NT2/D1 (cell line): ENCODE results near the gene CHRNA3.
"Not testable (repeated sequence)": the region's sequence is repeated elsewhere in the genome, so short reads cannot be mapped to it uniquely, and the experiment has no call there.

Experiments
- DNase-seq: peaks from one replicate; pipeline ENCODE4 v3.0.0-alpha.2; 2011; ENCODE audit warnings: low read depth, low spot score
- H3K27me3 ChIP-seq: 2 replicates; pipeline ENCODE4 v1.6.0; 2011; ENCODE audit warnings: mild to moderate bottlenecking; ENCODE audit not compliant: insufficient read length, insufficient read depth
- H3K36me3 ChIP-seq: 2 replicates; pipeline ENCODE4 v1.6.1; 2011; ENCODE audit warnings: mild to moderate bottlenecking, low read length, mixed read lengths; ENCODE audit not compliant: insufficient read depth, insufficient read length
- H3K4me1 ChIP-seq: 2 replicates; pipeline ENCODE4 v1.5.1; 2011; ENCODE audit not compliant: insufficient read depth, insufficient read length
- H3K4me3 ChIP-seq: 2 replicates; pipeline ENCODE4 v1.5.1; 2011; ENCODE audit warnings: low read depth; ENCODE audit not compliant: insufficient read length
- H3K9ac ChIP-seq: 2 replicates; pipeline ENCODE4 v1.6.0; 2011; ENCODE audit warnings: low read depth; ENCODE audit not compliant: insufficient read length
- H3K9me3 ChIP-seq: 2 replicates; pipeline ENCODE4 v1.5.1; 2011; ENCODE audit warnings: mild to moderate bottlenecking, low read length; ENCODE audit not compliant: insufficient read depth
- SUZ12 ChIP-seq: IDR thresholded peaks from 2 replicates; pipeline ENCODE4 v1.6.1; 2011; ENCODE audit not compliant: insufficient read length, insufficient read depth; ENCODE audit errors: extremely low read depth
- YY1 ChIP-seq: IDR thresholded peaks from 2 replicates; pipeline ENCODE4 v1.6.1; 2011; ENCODE audit not compliant: insufficient read length, insufficient read depth
- ZNF274 ChIP-seq: IDR thresholded peaks from 2 replicates; pipeline ENCODE4 v1.6.1; 2011; ENCODE audit warnings: mild to moderate bottlenecking, low read depth, low read length

Gene CHRNA3

GRCh38 chr15:78615151-78615589, 5.6 kb downstream of the CHRNA3 start:
- Histone ChIP-seq H3K9me3 (peaks cover 9% of the 10 kb centered on the region; the same call in 1 of the 2 replicates), H3K36me3 (no peaks in the 10 kb centered on the region), H3K4me1 (peaks cover 5% of the 10 kb centered on the region), H3K9ac (no peak overlapping the region), H3K4me3 (no peak overlapping the region), H3K27me3 (peaks cover 7% of the 10 kb centered on the region)
- TF ChIP-seq ZNF274 (no peak), YY1 (no peak), SUZ12 (no peak)
- no peak for DNase-seq

- no peak overlapping the region for H3K9ac ChIP-seq
- peaks cover 5% of the 10 kb centered on the region; the same call in 1 of the 2 replicates for H3K9me3 ChIP-seq
- H3K4me1 ChIP-seq: no peaks in the 10 kb centered on the region
- no peaks in the 10 kb centered on the region for H3K27me3 ChIP-seq
- no peaks in the 10 kb centered on the region for H3K36me3 ChIP-seq
- no peak overlapping the region for H3K4me3 ChIP-seq
- TF ChIP-seq YY1: no peak
- no peak for TF ChIP-seq ZNF274
- TF ChIP-seq SUZ12: no peak
- DNase-seq: no peak
Measured at GRCh38 chr15:78614021-78614420, 6.8 kb downstream of the CHRNA3 start.

- not testable (repeated sequence) for H3K27me3 ChIP-seq, H3K4me3 ChIP-seq, H3K9ac ChIP-seq, DNase-seq, H3K4me1 ChIP-seq, H3K36me3 ChIP-seq, H3K9me3 ChIP-seq
Measured at GRCh38 chr15:78609551-78609950, 11.2 kb downstream of the CHRNA3 start.

- Histone ChIP-seq H3K9me3 (peaks cover 5% of the 10 kb centered on the region; the same call in 1 of the 2 replicates), H3K9ac (no peak overlapping the region), H3K36me3 (peaks cover 15% of the 10 kb centered on the region), H3K4me1 (peaks cover 5% of the 10 kb centered on the region), H3K4me3 (no peak overlapping the region), H3K27me3 (no peaks in the 10 kb centered on the region)
- no peak for TF ChIP-seq ZNF274
- DNase-seq: no peak
Measured at GRCh38 chr15:78605680-78606079, 15.1 kb downstream of the CHRNA3 start.

GRCh38 chr15:78605201-78605600, 15.6 kb downstream of the CHRNA3 start:
- H3K9ac ChIP-seq: no peak overlapping the region
- H3K9me3 ChIP-seq: peaks cover 5% of the 10 kb centered on the region; the same call in 1 of the 2 replicates
- peaks cover 5% of the 10 kb centered on the region for H3K4me1 ChIP-seq
- no peak for DNase-seq
- H3K36me3 ChIP-seq: peaks cover 17% of the 10 kb centered on the region
- H3K4me3 ChIP-seq: no peak overlapping the region
- TF ChIP-seq YY1 (no peak), SUZ12 (no peak), ZNF274 (no peak)
- H3K27me3 ChIP-seq: no peaks in the 10 kb centered on the region

GRCh38 chr15:78604420-78604819, 16.4 kb downstream of the CHRNA3 start:
- no peak for TF ChIP-seq SUZ12
- no peak for TF ChIP-seq ZNF274
- no peak for TF ChIP-seq YY1
- Histone ChIP-seq H3K4me3 (no peak overlapping the region), H3K27me3 (no peaks in the 10 kb centered on the region), H3K4me1 (peaks cover 5% of the 10 kb centered on the region), H3K9ac (no peak overlapping the region), H3K36me3 (peaks cover 17% of the 10 kb centered on the region), H3K9me3 (peaks cover 5% of the 10 kb centered on the region; the same call in 1 of the 2 replicates)
- DNase-seq: no peak

GRCh38 chr15:78603467-78603866, 17.3 kb downstream of the CHRNA3 start:
- Histone ChIP-seq H3K27me3 (no peaks in the 10 kb centered on the region), H3K4me1 (peaks cover 5% of the 10 kb centered on the region), H3K36me3 (peaks cover 17% of the 10 kb centered on the region), H3K9ac (no peak overlapping the region), H3K4me3 (no peak overlapping the region), H3K9me3 (peaks cover 5% of the 10 kb centered on the region; the same call in 1 of the 2 replicates)
- TF ChIP-seq SUZ12: no peak
- no peak for TF ChIP-seq YY1
- TF ChIP-seq ZNF274: no peak
- DNase-seq: peak; percentile 8

GRCh38 chr15:78599189-78599588, 21.6 kb downstream of the CHRNA3 start:
- Histone ChIP-seq H3K36me3 (peaks cover 17% of the 10 kb centered on the region), H3K27me3 (no peaks in the 10 kb centered on the region), H3K9ac (no peak overlapping the region), H3K4me1 (peaks cover 3% of the 10 kb centered on the region), H3K4me3 (no peak overlapping the region), H3K9me3 (no peaks in the 10 kb centered on the region)
- TF ChIP-seq ZNF274 (no peak), YY1 (no peak), SUZ12 (no peak)
- DNase-seq: no peak
